ENCODE data around the gene SULT1A3.

GRCh38 chr16:30173054-30173453, 26.0 kb upstream of the SULT1A3 start:
- TF ChIP-seq CTCF (IDR thresholded peaks at IDR 0.05) (no peak), POLR2A (IDR thresholded peaks at IDR 0.05) (no peak), POLR2AphosphoS5 (IDR thresholded peaks at IDR 0.05) (no peak), EP300 (IDR thresholded peaks at IDR 0.05) (no peak)

Measured in upper lobe of left lung (tissue), 4 donors.